ENCODE measurements around the gene COQ8B.

Gene COQ8B

DNA sequence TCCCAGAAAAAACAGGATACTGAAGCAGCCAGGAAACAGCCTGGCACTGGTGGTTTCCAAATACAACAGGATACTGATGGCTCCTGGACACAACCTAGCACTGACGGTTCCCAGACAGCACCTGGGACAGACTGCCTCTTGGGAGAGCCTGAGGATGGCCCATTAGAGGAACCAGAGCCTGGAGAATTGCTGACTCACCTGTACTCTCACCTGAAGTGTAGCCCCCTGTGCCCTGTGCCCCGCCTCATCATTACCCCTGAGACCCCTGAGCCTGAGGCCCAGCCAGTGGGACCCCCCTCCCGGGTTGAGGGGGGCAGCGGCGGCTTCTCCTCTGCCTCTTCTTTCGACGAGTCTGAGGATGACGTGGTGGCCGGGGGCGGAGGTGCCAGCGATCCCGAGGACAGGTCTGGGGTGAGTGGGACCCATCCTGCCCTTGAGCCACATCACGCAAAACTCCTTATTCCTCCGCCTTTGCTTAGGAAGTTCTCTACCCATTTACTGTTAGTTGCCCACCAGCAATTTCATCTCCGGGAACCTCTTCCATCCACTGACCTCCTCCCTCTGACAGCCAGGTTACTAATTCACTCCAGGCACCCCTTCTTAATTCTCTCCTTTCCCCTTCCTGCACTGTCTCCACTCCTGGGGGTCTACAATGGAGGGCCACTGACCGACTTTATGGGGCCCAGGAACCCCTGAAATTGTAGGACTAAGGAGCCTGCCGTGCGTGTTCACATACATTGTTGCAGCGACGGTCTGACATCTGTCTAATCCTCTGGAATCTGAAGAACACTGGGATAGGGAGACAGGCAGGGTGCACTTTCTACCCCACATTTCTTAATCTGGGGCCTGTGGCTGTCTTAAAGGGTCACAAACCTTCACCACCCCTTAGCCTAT is 1.4 kb upstream of the COQ8B start:
- in situ Hi-C loops (cut with HindIII; ENCODE audit: low pct_ligation_motif_present, low sequenced_read_pairs), result no loop called here
- H3K27me3 ChIP-seq (replicated peaks), result no peaks in the 10 kb centered on the region
- peak overlapping the region; percentile 99 for H3K27ac ChIP-seq
- no peak for DNase-seq
- TF ChIP-seq, protein P1, sequence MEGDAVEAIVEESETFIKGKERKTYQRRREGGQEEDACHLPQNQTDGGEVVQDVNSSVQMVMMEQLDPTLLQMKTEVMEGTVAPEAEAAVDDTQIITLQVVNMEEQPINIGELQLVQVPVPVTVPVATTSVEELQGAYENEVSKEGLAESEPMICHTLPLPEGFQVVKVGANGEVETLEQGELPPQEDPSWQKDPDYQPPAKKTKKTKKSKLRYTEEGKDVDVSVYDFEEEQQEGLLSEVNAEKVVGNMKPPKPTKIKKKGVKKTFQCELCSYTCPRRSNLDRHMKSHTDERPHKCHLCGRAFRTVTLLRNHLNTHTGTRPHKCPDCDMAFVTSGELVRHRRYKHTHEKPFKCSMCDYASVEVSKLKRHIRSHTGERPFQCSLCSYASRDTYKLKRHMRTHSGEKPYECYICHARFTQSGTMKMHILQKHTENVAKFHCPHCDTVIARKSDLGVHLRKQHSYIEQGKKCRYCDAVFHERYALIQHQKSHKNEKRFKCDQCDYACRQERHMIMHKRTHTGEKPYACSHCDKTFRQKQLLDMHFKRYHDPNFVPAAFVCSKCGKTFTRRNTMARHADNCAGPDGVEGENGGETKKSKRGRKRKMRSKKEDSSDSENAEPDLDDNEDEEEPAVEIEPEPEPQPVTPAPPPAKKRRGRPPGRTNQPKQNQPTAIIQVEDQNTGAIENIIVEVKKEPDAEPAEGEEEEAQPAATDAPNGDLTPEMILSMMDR (IDR thresholded peaks at IDR 0.05; ENCODE audit: low read depth, low read length, missing control alignments), result no peak
- H3K4me3 ChIP-seq (ENCODE audit: low read depth, low read length), result peak overlapping the region; percentile 76
- no peaks in the 10 kb centered on the region for H3K36me3 ChIP-seq (replicated peaks)

DNA sequence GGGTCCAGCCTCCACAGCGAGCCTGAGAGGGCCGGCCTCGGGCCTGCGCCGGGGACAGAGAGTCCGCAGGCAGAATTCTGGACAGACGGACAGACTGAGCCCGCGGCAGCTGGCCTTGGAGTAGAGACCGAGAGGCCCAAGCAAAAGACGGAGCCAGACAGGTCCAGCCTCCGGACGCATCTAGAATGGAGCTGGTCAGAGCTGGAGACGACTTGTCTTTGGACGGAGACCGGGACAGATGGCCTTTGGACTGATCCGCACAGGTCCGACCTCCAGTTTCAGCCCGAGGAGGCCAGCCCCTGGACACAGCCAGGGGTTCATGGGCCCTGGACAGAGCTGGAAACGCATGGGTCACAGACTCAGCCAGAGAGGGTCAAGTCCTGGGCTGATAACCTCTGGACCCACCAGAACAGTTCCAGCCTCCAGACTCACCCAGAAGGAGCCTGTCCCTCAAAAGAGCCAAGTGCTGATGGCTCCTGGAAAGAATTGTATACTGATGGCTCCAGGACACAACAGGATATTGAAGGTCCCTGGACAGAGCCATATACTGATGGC is 716 bp upstream of the COQ8B start:
- H3K4me3 ChIP-seq (ENCODE audit: low read depth, low read length), result peak overlapping the region; percentile 76
- TF ChIP-seq, protein P1 (IDR thresholded peaks at IDR 0.05; ENCODE audit: low read depth, low read length, missing control alignments), result no peak
- peak overlapping the region; percentile 99 for H3K27ac ChIP-seq
- H3K27me3 ChIP-seq (replicated peaks), result no peaks in the 10 kb centered on the region
- in situ Hi-C loops (cut with HindIII; ENCODE audit: low pct_ligation_motif_present, low sequenced_read_pairs), result no loop called here
- no peaks in the 10 kb centered on the region for H3K36me3 ChIP-seq (replicated peaks)
- DNase-seq, result peak; percentile 43

DNA sequence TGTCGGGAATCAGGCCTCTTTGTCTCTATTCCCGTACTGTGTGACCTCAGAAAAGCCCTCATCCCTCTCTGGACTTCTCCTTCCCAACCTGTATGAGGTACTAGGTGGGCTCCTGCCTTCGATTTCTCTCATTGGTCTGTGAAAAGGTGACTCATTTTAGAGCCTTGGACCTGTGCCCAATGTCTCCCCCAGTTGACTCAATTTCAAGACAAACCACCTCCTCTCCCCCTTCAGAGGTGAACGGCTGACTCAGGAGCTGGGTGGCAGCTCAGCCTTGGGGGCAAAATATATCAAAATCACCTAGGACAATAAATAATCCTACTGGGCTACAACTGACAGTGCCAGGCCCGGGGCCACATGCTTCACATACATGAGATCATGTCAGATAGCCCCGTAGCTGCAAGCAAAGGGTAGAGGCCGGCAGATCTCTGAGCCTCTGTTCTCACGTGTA is 630 bp downstream of the COQ8B start:
- in situ Hi-C loops (cut with HindIII; ENCODE audit: low pct_ligation_motif_present, low sequenced_read_pairs), result no loop called here
- H3K4me3 ChIP-seq (ENCODE audit: low read depth, low read length), result peak overlapping the region; percentile 76
- H3K27me3 ChIP-seq (replicated peaks), result no peaks in the 10 kb centered on the region
- TF ChIP-seq, protein P1 (IDR thresholded peaks at IDR 0.05; ENCODE audit: low read depth, low read length, missing control alignments), result no peak
- DNase-seq, result peak; percentile 94
- no peaks in the 10 kb centered on the region for H3K36me3 ChIP-seq (replicated peaks)
- H3K27ac ChIP-seq, result peak overlapping the region; percentile 99

DNA sequence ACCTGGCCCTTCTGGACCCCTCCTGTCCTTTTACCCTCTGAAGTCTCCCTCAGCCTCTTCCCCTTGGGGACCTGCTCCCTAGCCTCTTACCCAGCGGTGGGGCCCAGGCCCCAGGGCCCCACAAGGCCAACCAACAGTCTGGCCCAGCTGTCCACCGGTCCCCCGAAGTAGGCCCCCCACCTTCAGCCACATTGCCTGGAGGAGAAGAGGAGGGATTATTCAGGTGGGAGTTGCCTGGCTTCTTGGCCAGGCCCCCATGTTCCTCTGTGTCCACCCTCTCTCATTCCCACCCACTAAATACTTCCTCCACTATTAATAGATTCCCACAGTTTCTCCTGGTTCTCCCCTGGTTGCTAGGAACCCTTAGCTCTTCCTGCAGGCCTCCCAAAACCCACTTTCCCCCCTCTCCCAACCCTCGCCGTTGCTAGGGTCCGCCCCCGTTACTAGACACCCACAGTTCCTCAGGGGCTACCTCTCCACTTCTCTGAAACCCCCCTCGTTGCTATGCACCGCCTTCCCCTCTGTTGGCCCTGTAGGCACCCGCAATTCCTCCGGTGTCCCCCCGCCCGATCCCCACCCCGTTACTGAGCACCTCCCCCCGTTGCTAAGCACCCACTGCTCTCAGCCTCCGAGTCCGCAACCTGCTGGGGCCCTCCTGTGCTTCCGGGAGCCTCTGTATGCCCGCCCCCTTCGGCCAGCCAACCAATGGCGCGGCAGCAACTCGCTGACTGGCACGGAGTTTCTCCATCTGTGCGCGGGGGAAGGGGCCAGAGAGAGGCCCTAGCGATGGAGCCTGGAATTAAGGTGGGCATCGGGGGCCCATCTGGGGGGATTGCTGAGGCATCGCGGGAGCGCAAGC is 2.0 kb downstream of the COQ8B start:
- Histone ChIP-seq H3K27me3 (replicated peaks) (no peaks in the 10 kb centered on the region), H3K4me3 (ENCODE audit: low read depth, low read length) (peak overlapping the region; percentile 63), H3K27ac (peak overlapping the region; percentile 99), H3K36me3 (replicated peaks) (no peaks in the 10 kb centered on the region)
- TF ChIP-seq, protein P1 (IDR thresholded peaks at IDR 0.05; ENCODE audit: low read depth, low read length, missing control alignments), result peak; percentile 12
- in situ Hi-C loops (cut with HindIII; ENCODE audit: low pct_ligation_motif_present, low sequenced_read_pairs), result no loop called here
- peak; percentile 91 for DNase-seq

DNA sequence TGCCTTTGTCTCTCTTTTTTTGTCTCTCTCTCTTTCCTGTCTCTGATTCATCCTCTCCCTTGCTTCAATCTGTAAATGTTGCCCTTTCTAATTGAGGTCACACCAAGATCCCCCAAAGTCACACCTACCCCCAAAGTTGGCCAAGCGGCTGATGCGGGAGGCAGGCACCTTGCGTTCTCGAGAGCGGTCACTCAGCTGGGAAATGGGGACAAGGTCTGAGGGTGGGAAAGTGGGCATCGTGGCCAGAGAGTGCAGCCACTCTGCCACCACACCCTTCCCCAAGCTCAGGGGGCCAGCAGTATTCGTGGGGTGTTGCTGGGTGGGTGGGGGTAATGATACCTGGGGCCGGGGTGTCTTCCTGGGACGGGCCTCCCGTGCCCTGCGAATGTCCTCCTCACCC is 2.7 kb downstream of the COQ8B start:
- H3K4me3 ChIP-seq (ENCODE audit: low read depth, low read length), result no peak overlapping the region
- TF ChIP-seq, protein P1 (IDR thresholded peaks at IDR 0.05; ENCODE audit: low read depth, low read length, missing control alignments), result no peak
- no peaks in the 10 kb centered on the region for H3K36me3 ChIP-seq (replicated peaks)
- in situ Hi-C loops (cut with HindIII; ENCODE audit: low pct_ligation_motif_present, low sequenced_read_pairs), result no loop called here
- H3K27me3 ChIP-seq (replicated peaks), result no peaks in the 10 kb centered on the region
- H3K27ac ChIP-seq, result no peak overlapping the region
- DNase-seq, result no peak

Measured in brain microvascular endothelial cell (primary cell).